OCI-LY3 (cell line): ENCODE results near the gene ZNF627.

ENCODE experiments used
- H2AFZ ChIP-seq: fragments of 200-600, 300-600 bp; shearing (Covaris generic); 2 replicates; pipeline ENCODE4 v1.6.0; 2014; ENCODE audit warnings: antibody characterized with exemption, low read depth, low read length
- H3K27ac ChIP-seq: fragments of 200-600, 300-600 bp; sonication (generic); 2 replicates; pipeline ENCODE4 v1.5.1; 2014; ENCODE audit warnings: mild to moderate bottlenecking, low read length, moderate library complexity, mixed read lengths
- H3K27me3 ChIP-seq: fragments of 200-600, 300-600 bp; sonication (generic); 2 replicates; pipeline ENCODE4 v1.6.1; 2014; ENCODE audit warnings: low read depth, low read length, mixed read lengths
- H3K36me3 ChIP-seq: fragments of 200-600, 300-600 bp; sonication (generic); replicated peaks from 2 replicates; pipeline ENCODE3; 2014; ENCODE audit warnings: low read depth, low read length, mixed read lengths
- H3K4me1 ChIP-seq: fragments of 300-600, 200-600 bp; sonication (generic); 2 replicates; pipeline ENCODE4 v1.6.1; 2014; ENCODE audit warnings: low read length, mixed read lengths
- H3K4me2 ChIP-seq: fragments of 200-600, 300-600 bp; sonication (generic); 2 replicates; pipeline ENCODE4 v1.6.1; 2014; ENCODE audit warnings: low read length, mixed read lengths
- H3K4me3 ChIP-seq: fragments of 300-600, 200-600 bp; sonication (generic); 2 replicates; pipeline ENCODE4 v1.5.1; 2014; ENCODE audit warnings: antibody characterized with exemption, mild to moderate bottlenecking, low read length, moderate library complexity
- H3K79me2 ChIP-seq: fragments of 300-600, 200-600 bp; shearing (Covaris generic); 2 replicates; pipeline ENCODE4 v1.6.1; 2014; ENCODE audit warnings: mild to moderate bottlenecking, low read length, mixed read lengths
- H3K9ac ChIP-seq: fragments of 300-600, 200-600 bp; shearing (Covaris generic); 2 replicates; pipeline ENCODE4 v1.6.0; 2014; ENCODE audit warnings: mild to moderate bottlenecking, low read length, moderate library complexity
- H3K9me3 ChIP-seq: fragments of 200-600, 300-600 bp; shearing (Covaris generic); 2 replicates; pipeline ENCODE4 v1.6.1; 2014; ENCODE audit warnings: low read length, mixed read lengths; ENCODE audit not compliant: insufficient read depth
- H4K20me1 ChIP-seq: fragments of 200-600, 300-600 bp; sonication (generic); 2 replicates; pipeline ENCODE4 v1.6.1; 2016; ENCODE audit warnings: low read length, mixed read lengths; ENCODE audit not compliant: insufficient read depth
- EZH2phosphoT487 ChIP-seq: fragments of 200-600 bp; shearing (Covaris generic); IDR thresholded peaks from 2 replicates; pipeline ENCODE4 v1.6.1; 2018; ENCODE audit warnings: antibody characterized with exemption, mixed run types, low read depth
- TF ChIP-seq, protein P1 (sequence below): fragments of 200-600, 300-600 bp; sonication (generic); IDR thresholded peaks from 2 replicates; pipeline ENCODE4 v1.5.1; 2014; ENCODE audit warnings: antibody characterized with exemption, low read length, low read depth

Gene ZNF627

DNA sequence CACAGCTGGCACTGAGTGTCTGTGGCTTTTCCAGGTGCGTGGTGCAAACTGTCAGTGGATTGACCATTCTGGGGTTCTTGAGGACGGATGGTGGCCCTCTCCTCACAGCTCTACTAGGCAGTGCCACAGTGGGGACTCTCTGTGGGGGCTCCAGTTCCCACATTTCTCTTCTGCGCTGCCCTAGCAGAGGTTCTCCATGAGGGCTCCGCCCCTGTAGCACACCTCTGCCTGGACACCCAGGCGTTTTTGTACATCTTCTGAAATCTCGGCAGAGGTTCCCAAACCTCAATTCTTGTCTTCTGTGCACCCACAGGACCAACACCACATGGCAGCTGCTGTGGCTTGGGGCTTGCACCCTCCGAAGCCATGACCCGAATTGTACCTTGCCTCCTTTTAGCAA is 9.2 kb downstream of the ZNF627 start:
- Histone ChIP-seq H3K36me3 (peaks cover 59% of the 10 kb centered on the region), H3K27ac (no peak overlapping the region), H3K79me2 (peaks cover 32% of the 10 kb centered on the region)

DNA sequence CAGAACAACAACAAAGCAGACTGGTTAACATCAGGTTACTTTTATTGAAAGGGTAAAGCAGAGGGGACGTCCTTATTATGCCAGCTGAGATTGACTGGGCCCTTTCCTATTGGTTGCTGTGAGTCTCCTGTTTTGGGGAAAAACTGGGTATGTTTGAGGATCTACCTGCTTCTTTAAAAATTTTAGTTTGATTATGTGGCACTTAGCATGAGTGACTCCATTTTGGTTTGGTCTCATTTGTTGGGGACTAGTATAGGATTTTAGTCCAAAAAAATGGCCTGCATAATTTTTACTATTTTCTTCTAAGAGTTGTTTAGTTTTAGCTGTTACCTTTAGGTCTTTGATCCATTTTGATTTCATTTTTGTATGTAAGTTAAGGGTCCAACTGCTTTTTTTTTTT is 14.4 kb downstream of the ZNF627 start:
- peaks cover 4% of the 10 kb centered on the region; the same call in 1 of the 2 replicates for H3K9me3 ChIP-seq
- no peaks in the 10 kb centered on the region for H3K27me3 ChIP-seq
- H3K79me2 ChIP-seq = peaks cover 10% of the 10 kb centered on the region; the same call in 1 of the 2 replicates
- no peak overlapping the region for H3K4me2 ChIP-seq
- H3K36me3 ChIP-seq = peaks cover 31% of the 10 kb centered on the region
- H2AFZ ChIP-seq = no peak overlapping the region
- H3K4me3 ChIP-seq = no peak overlapping the region
- no peak overlapping the region for H3K27ac ChIP-seq
- no peaks in the 10 kb centered on the region for H3K4me1 ChIP-seq
- TF ChIP-seq, protein P1, sequence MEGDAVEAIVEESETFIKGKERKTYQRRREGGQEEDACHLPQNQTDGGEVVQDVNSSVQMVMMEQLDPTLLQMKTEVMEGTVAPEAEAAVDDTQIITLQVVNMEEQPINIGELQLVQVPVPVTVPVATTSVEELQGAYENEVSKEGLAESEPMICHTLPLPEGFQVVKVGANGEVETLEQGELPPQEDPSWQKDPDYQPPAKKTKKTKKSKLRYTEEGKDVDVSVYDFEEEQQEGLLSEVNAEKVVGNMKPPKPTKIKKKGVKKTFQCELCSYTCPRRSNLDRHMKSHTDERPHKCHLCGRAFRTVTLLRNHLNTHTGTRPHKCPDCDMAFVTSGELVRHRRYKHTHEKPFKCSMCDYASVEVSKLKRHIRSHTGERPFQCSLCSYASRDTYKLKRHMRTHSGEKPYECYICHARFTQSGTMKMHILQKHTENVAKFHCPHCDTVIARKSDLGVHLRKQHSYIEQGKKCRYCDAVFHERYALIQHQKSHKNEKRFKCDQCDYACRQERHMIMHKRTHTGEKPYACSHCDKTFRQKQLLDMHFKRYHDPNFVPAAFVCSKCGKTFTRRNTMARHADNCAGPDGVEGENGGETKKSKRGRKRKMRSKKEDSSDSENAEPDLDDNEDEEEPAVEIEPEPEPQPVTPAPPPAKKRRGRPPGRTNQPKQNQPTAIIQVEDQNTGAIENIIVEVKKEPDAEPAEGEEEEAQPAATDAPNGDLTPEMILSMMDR = no peak
- no peak for TF ChIP-seq EZH2phosphoT487
- H4K20me1 ChIP-seq = peaks cover 13% of the 10 kb centered on the region; the same call in 1 of the 2 replicates
- H3K9ac ChIP-seq = no peak overlapping the region

More for the DNA sequence above, 9.2 kb downstream of the ZNF627 start:
- no peak overlapping the region for H3K9ac ChIP-seq
- no peak overlapping the region for H3K4me2 ChIP-seq
- TF ChIP-seq, protein P1 = no peak
- TF ChIP-seq EZH2phosphoT487 = no peak
- H3K4me1 ChIP-seq = no peaks in the 10 kb centered on the region
- peaks cover 18% of the 10 kb centered on the region; the same call in 1 of the 2 replicates for H4K20me1 ChIP-seq
- peaks cover 22% of the 10 kb centered on the region for H3K9me3 ChIP-seq
- no peaks in the 10 kb centered on the region for H3K27me3 ChIP-seq
- no peak overlapping the region for H3K4me3 ChIP-seq
- no peak overlapping the region for H2AFZ ChIP-seq

DNA sequence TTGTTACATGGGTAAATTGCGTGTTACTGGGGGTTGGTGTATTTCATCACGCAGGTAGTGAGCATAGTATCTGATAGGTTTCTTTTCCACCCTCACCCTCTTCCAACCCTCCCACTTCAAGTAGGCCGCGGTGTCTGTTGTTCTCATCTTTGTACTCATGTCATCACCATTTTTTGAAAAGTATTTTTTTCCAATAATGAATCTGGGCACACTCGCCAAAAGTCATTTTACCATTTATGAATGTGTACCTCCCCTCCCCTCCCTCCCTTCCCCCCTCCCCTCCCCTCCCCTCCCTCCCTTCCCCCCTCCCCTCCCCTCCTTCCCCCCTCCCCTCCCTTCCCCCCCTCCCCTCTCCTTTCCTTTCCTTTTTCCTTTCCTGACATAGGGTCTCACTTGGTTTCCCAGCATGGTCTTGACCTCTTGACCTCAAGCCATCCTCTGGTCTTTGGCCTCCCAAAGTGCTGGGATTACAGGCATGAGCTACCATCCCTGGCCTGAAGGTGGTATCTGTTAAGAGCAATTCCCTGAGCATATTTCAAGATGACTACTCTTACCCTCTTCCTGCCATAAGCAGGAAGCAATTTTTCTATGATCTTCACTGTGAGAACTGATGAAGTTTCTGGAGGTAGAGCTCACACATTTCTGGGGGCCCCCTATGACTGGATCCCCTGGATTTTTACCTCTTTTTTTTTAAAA is 15.7 kb downstream of the ZNF627 start:
- Histone ChIP-seq H3K27me3 (no peaks in the 10 kb centered on the region), H3K9ac (no peak overlapping the region), H4K20me1 (peaks cover 13% of the 10 kb centered on the region; the same call in 1 of the 2 replicates), H2AFZ (no peak overlapping the region), H3K79me2 (peaks cover 7% of the 10 kb centered on the region; the same call in 1 of the 2 replicates), H3K4me2 (no peak overlapping the region), H3K27ac (no peak overlapping the region), H3K4me1 (no peaks in the 10 kb centered on the region), H3K4me3 (no peak overlapping the region), H3K36me3 (peaks cover 32% of the 10 kb centered on the region), H3K9me3 (peaks cover 13% of the 10 kb centered on the region; the same call in 1 of the 2 replicates)
- TF ChIP-seq, protein P1 = no peak
- TF ChIP-seq EZH2phosphoT487 = no peak

DNA sequence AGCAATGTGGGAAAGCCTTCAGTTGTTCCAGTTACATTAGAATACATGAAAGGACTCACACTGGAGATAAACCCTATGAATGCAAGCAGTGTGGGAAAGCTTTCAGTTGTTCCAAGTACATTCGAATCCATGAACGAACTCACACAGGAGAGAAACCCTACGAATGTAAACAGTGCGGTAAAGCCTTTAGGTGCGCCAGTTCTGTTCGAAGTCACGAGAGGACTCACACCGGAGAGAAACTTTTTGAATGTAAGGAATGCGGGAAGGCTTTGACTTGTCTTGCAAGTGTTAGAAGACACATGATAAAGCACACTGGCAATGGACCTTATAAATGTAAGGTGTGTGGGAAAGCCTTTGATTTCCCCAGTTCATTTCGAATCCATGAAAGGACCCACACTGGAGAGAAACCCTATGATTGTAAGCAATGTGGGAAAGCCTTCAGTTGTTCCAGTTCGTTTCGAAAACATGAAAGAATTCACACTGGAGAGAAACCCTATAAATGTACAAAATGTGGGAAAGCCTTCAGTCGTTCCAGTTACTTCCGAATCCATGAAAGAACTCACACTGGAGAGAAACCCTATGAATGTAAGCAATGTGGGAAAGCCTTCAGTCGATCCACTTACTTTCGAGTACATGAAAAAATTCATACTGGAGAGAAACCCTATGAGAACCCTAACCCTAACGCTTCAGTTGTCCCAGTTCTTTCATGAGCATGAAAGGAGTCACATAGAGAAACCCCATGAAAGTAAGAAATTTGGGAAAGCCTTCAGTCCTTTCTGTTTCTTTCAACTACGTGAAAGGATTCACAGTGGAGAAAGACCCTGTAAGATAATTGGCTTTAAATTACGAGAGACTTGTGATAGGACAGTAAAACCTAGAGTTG is 20.1 kb downstream of the ZNF627 start:
- TF ChIP-seq EZH2phosphoT487 = no peak
- TF ChIP-seq, protein P1 = no peak
- no peak overlapping the region for H3K4me3 ChIP-seq
- no peak overlapping the region for H2AFZ ChIP-seq
- H3K4me1 ChIP-seq = no peaks in the 10 kb centered on the region
- H3K4me2 ChIP-seq = no peak overlapping the region
- H4K20me1 ChIP-seq = peaks cover 7% of the 10 kb centered on the region; the same call in 1 of the 2 replicates
- H3K9me3 ChIP-seq = peaks cover 13% of the 10 kb centered on the region; the same call in 1 of the 2 replicates
- H3K27ac ChIP-seq = no peak overlapping the region
- no peaks in the 10 kb centered on the region for H3K79me2 ChIP-seq
- no peaks in the 10 kb centered on the region for H3K27me3 ChIP-seq
- peaks cover 61% of the 10 kb centered on the region for H3K36me3 ChIP-seq
- no peak overlapping the region for H3K9ac ChIP-seq
